VCaP (cell line): Measurements from ENCODE around the gene IL15RA.

Experiments
- H3K27ac ChIP-seq: fragments of 450-650 bp; 2 replicates; pipeline ENCODE4 v1.5.1; 2017
- TF ChIP-seq, protein P1 (sequence below): fragments of 450-650 bp; conservative IDR thresholded peaks from 2 replicates; pipeline ENCODE4 v1.5.1; 2017; ENCODE audit warnings: mild to moderate bottlenecking, moderate library complexity

IL15RA gene

GRCh38 chr10:5942474-5942873 is 34.9 kb downstream of the IL15RA start:
- no peak overlapping the region for H3K27ac ChIP-seq
- TF ChIP-seq, protein P1, sequence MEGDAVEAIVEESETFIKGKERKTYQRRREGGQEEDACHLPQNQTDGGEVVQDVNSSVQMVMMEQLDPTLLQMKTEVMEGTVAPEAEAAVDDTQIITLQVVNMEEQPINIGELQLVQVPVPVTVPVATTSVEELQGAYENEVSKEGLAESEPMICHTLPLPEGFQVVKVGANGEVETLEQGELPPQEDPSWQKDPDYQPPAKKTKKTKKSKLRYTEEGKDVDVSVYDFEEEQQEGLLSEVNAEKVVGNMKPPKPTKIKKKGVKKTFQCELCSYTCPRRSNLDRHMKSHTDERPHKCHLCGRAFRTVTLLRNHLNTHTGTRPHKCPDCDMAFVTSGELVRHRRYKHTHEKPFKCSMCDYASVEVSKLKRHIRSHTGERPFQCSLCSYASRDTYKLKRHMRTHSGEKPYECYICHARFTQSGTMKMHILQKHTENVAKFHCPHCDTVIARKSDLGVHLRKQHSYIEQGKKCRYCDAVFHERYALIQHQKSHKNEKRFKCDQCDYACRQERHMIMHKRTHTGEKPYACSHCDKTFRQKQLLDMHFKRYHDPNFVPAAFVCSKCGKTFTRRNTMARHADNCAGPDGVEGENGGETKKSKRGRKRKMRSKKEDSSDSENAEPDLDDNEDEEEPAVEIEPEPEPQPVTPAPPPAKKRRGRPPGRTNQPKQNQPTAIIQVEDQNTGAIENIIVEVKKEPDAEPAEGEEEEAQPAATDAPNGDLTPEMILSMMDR: no peak

- TF ChIP-seq, protein P1: no peak
- no peak overlapping the region for H3K27ac ChIP-seq
These were observed 35.3 kb downstream of the IL15RA start for GRCh38 chr10:5942001-5942400.

DNA sequence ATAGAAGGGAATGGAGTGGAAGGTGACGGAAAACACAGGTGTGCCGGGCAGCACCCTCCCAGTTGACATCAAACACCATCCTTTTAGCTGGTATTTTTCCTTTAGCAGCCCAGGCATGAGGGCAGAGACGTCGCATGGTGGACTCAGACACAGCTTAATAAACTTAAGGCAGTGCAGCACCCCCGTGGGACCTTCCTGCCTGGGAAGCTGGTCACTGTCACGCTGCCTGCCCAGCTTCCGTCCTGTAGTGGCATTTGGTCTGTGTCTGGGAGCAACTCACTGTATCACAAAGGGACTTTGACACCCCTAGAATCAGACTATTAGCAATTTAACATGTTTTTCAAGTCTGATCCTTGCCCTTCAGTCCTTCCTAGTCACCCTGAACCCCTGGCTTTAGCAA is 35.8 kb downstream of the IL15RA start:
- TF ChIP-seq, protein P1: no peak
- H3K27ac ChIP-seq: no peak overlapping the region

GRCh38 chr10:5940807-5941218 is 36.5 kb downstream of the IL15RA start:
- no peak overlapping the region for H3K27ac ChIP-seq
- TF ChIP-seq, protein P1: no peak

DNA sequence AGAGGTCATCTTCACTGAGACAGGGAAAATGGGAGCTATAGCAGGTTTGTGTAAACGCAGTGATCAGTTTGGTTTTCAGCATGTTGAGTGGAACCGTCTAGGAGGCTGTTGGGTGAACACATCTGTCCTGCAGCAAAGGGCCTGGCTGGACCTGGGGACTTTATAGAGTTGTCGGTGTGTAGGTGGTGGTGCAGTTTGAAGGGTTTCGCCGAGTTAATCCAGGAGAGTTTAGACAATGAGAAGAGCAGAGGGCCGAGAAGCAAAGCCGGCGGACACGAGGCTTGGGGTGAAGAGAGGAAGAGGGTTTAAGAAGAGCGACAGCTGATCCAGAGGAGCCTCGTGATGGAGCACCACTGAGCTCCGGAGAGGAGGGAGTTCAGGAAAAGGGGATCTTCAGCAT is 39.1 kb downstream of the IL15RA start:
- TF ChIP-seq, protein P1: no peak
- no peak overlapping the region for H3K27ac ChIP-seq

- H3K27ac ChIP-seq: no peak overlapping the region
- TF ChIP-seq, protein P1: no peak
These were observed 40.3 kb downstream of the IL15RA start for GRCh38 chr10:5937016-5937415.

- H3K27ac ChIP-seq: no peak overlapping the region
- TF ChIP-seq, protein P1: no peak
These were observed 41.7 kb downstream of the IL15RA start for GRCh38 chr10:5935628-5936027.
